Renal cortex interstitium (tissue), 11 donors: ENCODE data around the gene GRID1. TPM values are rescaled to one million over a fixed set of nuclear protein-coding genes. Genes with fewer than 3 reads are reported as not detected.

ENCODE experiments used
- DNase-seq, 11 donors: peaks; one replicate each; pipeline ENCODE4 v3.0.0-alpha.2; 2013; ENCODE audit warnings: low read depth in 9 of 11, low spot score in 4 of 11; ENCODE audit errors: extremely low read depth in 1 of 11
- polyA plus RNA-seq, 3 donors: library from polyadenylated mRNA; unstranded; fragments of 120-200 nt; gene quantifications; one replicate each; pipeline ENCODE4 v1.2.1, GENCODE V29; 2013; ENCODE audit not compliant: insufficient read length in 3 of 3

GRID1 gene
- polyA plus RNA-seq, 3 donors, result 1.6 to 1.8 (median 1.6) TPM

DNA sequence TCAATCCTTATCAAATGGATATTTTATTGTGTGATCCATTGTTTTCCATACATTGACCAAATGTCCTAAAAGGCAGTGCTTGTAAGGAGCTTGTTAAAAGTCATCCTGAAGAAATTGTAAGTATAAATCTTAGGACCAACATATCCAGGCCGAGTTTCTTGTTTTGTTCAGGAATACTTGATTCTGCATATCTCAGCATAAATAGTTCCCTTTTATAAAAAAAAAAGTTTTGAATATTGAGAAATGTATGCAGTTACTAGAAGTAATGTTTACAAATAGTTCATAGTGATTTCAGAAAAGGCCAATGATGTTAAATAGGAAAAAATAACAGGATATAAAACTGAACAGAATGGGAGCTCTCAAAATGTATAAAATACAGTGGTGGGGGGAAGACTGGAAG is 6.6 kb downstream of the GRID1 start:
- DNase-seq, result no peak

DNA sequence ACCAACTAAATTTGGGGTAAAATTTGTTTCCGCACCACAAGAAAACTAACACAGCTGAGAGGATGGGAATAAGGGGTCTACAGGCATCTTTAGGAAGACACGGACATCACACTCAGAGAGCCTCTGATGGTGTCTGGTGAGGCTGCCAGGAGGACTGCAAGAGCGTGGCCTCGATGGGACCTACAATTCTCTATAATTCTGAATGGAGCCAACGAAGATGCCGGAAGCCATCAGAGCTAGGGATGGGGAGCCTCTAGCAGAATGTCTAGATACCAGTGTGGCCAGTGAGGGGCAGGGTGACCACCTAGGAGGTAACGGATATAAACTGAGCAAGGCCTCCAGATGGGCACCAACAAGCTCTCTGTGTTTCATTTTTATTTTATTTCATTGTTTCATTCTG is 7.5 kb downstream of the GRID1 start:
- DNase-seq, result no peak

DNA sequence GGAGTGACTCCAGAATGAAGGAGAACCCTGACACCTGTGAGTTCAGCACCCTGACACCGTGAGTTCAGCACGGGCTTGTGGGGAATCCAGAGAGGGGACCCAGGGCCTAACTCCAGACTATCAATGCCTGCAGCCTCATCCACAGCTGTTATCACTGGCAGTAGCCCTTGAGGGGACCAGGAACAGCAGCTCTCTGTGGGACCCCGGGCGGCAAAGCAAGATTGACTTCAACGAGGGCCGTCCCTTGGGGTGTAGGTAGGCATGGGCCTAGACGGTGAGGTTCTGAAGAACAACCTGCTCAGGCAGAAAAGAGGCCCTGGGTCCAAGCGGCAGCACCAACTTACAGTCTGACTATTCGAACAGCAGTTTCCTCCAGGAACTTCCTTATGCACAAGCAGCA is 8.9 kb downstream of the GRID1 start:
- no peak for DNase-seq

DNA sequence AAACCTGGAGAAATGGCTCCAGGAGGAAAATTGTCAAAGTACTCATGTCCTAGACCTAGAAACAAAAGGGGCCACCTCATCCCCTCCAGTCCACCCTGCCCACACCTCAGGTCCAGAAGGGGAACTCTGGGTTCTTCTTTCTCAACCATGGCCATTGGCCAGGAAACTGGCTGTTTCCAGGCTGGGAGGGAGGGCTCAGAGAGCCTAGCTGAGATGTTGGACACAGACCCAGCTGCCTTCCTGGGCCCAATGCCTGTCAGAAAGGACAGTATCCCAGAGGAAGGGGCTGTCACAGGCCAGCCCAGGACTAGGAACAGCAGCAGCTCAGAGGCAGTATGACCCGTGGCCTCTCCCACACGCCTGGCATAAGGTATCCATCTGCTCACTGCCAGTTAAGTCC is 9.6 kb downstream of the GRID1 start:
- DNase-seq, result no peak

DNA sequence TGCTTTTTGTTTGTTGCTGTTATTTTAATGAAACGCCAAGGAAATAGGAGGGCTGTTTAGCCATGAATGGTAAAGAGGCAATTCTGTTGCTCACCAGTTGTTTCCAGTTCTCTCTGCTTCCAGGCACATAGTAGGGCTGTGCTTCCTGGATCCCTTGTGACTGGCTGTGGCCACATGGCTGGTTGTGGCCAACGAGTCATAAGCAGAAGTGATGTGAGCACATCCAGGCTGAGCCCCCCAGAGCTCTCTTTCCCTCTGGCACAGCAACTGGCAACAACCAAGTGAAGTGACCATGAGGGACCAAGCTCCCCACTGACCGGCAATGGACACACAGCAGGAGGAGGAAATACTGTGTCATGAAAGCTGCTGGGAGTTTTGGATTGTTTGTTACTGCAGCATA is 10.3 kb downstream of the GRID1 start:
- no peak for DNase-seq

DNA sequence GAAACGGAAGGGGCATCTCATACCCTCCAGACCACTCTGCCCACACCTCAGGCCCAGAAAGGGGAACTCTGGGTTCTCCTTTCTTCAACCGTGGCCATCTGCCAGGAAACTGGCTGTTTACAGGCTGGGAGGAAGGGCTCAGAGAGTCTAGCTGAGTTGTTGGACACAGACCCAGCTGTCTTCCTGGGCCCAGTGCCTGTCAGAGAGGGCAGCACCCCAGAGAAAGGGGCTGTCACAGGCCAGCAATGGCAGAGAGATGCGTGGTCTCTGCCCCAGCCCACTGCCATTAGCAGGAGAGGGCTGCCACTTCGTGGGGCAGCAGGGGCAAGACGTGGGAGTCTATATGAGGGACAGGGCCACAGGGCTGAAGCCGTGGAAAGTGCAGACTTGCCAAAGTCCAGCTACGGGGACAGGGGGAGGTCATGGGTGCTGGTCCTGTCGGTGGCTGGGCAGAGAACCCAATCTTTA is 11.0 kb downstream of the GRID1 start:
- DNase-seq, result no peak

DNA sequence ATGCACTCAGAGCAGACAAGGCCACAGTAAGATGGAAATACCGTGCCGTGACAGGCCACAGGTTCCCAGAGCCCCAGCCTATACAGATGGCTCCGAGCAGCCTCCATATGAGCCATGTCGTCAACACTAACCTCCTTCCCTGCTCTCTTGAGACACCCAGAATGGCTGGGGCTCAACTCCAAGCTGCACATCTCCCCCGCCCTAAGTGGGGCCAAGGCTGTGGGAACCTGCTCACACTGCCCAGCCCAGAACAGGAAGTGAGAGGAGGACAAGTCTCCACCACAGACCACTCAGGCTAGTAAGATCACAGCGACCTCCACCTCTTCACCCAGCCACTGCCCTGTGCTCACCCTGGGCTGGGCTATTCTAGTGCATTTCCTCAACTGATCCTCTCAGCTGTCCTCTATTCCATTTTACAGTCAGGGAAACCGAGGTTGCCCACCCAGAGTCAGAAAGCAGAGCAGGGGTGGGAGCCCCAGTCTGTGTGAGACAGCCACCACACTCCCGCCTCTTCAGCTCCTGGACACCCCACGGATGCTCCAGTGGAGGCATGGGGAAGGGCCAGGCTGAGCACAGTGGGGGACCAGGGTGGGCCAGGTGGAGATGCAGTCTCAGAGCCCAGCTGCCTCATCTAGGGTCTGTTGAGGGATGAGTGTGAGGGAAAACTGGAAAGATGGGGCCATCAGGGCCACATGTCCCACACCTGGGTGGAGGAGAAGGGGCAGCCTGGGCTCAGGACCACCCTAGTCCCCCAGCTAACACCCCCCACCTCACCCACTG is 11.6 kb downstream of the GRID1 start:
- DNase-seq, result no peak

DNA sequence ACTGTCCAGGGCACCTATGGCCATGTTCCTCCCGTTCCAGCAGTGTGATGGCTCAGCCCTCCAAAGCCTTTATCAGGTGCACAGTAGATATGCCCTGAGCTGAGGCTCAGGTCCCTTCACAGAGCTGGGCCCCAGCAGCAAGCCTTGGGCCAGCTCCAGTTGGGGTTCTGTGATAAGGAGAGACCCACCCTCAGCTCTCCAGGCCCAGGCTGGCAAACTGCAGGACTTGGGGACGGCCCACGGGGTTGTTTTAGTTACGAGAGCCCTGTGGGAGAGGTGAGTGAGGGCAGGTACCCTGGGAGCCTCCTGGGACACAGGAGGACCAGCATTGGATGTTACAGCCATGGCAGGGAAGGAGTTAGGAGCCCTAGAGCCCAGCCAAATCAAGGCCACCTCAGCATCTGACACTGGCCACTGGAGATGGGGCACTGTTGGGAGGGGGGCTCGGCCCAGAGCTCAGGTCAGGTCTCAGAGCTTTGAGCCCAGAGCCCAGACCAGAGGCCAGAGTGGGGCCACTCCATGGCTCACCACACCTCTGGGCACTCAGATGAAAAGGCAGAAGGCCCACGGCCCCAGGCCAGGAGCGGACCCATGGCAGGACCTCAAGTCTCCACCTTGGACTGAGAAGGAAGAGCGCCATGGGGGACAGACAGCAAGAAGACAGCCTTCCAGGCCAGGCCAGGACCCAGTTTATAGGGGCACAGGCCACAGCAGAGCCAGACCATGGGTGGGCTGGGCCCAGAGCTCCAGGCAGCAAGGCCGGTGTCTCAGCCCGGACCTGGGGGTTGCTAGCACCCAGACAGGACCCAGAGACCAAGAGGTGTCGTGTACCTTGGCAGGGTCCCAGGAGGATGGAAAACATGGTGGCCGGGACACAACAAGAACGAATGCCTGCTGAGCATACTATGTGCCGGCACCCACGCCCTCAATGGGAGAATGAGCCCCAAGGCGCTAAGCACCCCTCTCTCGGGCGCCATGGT is 12.8 kb downstream of the GRID1 start:
- no peak for DNase-seq

DNA sequence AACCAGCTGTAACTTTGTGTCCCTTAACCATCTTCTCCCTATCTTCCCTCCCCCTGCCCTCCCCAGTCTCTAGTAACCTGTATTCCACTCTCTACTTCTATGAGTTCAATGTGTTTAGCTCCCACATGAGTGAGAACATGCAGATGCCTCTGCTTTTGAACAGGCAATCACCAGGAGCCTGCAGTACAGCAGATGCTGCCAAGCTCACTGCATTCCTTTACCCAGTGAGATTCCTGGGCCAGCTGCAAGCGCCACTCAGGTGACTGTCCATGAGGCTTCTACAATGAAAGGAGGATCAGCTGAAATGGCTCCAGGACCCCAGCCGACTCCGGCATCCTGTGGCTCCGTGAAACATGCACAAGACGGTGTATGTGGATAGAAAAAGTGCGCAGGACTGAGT is 15.7 kb downstream of the GRID1 start:
- DNase-seq, result no peak

DNA sequence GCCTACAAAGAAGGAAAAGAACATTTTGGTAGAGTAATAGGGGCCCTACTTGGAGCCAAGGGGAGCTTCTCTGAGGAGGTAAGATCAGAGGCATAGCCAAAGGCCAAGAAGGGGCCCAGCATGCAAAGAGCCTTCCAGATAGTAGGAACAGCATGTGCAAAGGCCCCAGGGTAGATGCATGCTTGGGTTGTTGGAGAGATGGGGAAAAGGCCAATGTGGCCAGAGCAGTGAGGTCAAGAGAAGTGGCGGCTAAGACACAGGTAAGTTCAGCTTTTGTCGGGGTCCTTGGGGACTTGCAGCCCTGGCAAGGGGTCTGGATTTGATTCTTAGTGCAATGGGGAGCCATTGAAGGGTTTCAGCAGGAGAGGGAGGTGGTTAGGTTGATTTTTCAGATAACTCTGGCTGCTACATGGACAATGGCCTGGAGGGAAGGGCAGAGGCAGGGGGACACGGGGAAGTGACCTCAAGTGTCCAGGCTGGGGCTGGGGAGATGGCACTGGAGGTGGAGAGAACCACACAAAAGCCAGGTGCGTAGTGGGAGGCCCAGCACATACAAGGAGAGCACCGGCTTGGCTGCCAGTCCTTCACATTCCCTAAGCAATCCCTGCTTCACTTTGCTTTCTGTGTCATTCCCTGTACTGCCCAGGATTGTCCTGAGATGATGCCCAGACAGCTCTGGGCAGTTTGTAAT is 16.5 kb downstream of the GRID1 start:
- no peak for DNase-seq

DNA sequence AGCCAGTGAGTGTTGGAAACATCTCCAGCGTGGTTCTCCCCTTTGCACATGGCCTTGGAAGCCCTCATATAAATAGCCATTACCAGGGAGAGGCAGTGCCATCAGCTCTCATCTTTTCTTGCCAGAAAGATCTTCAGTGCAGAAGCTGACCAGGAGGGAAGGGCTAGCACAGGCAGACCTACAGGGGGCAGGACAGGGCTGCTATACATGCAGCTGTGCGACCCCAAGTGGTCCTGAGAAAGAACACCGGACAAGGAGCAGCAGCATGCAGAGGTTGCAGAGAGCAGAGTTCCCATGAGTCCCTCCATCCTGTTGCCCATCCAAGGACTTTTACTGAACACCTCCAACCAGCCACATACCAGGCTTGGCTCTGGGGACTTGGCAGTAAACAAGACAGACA is 17.1 kb downstream of the GRID1 start:
- DNase-seq, result no peak

DNA sequence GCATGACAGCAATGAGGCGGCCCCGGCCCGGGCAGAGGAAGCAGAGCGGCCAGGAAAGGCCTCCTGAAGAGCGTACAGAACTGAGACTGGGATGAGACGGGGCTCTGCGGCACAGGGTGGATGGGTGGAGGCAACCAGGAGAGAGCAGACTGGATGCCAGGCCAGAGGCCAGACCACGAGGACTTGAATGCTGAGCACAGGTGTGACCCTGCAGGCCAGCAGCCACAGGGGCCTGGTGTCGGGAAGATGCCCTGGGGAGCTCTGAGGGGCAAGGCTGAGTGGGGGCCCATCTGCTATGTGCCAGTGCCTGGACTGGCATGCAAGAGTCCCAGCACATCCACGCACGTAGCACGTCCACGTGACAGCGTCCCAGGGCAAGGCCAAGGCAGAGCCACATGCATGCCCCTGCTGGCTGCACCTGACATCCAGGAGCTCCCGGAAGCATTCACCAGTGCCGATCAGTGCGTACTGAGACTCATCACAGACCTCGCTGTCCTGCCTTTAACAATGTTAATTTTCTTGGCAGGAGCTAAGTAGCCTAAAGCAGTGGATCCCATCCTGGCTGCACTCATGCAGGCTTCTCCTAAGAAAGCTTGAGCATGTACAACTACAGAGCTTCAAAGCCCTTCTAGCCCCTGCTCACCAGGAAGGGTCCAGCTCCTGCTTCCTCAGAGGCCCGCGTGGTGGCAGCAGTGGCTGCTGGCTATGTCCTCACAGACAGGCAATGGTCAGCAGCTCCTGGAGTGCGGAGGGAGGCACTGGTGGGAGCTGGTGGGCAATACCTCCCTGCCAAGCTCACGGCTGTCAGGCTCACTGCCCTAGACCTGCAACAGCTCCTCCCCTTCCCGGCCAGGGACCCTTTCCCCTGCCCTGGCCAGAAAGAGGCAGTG is 18.0 kb downstream of the GRID1 start:
- no peak for DNase-seq

DNA sequence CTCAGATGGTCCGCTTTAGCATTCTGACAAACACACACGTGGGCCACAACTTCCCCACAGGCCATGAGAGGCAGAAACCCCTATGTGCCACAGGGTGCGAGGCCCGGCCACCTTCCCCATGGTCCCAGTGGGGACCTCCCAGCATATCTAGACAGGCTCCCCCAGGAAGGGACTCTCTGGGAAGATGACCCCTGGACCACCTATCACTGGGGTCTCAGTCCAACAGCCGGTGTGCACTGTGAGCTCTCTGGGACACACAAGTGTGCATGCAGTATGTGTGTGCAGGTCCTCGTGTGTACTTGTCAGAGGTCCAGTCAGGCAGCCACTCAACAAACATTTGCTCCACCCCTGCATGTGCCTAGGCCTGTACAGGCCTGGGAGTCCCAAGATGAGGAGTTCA is 18.7 kb downstream of the GRID1 start:
- no peak for DNase-seq

DNA sequence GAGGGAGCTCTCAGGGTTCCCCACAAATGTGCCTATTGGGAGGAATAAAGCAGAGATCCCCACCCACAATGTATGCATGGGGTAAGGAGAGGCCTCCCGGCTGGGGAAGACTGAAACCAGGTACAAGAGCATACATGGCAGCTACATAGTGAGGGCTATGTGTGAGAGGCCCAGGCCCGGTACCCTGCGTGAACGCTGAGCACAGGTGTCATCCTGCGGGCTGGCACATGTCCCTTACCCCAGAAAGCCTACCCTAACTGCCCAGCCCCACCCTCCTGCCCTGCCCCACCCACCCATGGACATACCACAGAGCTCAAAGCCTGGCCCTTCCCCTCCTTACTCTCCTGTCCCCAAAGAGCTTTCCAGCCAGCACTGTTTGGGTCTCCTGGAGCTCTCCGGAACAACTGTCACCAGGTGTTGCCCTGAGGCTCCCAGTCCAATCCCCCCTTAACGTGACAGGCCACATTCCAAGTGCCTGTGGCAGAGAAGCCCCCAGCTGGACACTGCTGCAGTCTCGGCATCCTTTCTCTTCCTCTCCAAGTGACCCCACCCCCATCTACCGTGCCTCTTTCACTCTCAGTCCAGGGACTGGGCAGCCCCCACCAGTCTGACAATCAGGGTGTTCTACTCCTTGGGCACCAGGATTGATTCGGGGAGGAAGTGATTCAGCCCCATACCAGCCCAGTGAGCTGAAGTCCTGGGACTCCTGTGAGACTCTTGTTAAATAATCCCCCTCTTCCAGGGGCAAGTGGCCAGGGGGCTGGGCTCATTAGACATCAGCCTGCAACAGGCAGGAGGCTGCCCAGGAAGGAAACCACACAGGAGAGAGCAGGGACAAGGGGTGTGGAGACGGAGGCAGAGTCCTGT is 19.6 kb downstream of the GRID1 start:
- no peak for DNase-seq

DNA sequence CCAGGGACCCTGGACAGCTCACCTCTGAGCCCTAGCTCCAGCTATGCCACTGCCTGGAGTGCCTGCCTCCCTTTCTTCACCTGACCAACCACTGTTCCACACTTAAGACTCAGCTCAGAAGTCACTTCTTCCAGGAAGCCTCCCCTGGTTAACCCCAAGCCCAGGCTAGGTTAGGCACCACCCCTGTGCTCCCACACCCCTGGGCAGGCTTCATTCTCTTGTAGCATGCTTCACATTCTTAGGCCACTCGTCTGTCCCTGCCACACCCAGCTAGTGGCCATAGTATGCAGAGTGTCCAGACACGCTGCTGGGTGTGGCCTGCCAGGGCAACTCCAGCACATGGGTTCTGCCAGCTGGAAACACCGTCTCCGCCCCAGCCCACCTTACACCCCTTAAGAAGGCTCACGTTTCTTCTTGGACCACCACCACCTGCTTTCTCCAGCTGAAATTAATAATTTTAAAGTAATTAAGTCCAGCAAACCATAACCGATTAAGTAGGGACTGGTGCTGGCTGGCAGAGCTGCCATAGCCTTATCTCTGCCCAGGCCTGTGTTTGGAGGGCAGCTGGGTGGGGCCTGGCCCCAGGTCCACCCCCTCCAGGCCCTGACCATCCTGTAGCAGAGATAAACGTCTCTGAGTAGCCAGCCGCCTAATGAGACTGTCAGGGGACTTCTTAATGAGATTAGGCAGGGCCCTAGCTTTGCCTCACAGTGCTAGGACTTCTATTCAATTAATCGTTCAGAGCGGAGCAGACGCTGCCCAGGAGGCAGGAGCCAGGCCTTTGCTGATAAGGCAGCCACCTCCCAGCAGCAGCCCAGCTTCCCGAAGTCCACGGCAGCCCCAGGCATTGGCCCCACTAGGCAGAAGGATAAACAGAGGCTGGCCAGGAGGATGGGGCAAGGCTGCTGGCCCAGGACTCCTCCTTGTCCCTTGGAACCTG is 20.5 kb downstream of the GRID1 start:
- DNase-seq, result no peak

DNA sequence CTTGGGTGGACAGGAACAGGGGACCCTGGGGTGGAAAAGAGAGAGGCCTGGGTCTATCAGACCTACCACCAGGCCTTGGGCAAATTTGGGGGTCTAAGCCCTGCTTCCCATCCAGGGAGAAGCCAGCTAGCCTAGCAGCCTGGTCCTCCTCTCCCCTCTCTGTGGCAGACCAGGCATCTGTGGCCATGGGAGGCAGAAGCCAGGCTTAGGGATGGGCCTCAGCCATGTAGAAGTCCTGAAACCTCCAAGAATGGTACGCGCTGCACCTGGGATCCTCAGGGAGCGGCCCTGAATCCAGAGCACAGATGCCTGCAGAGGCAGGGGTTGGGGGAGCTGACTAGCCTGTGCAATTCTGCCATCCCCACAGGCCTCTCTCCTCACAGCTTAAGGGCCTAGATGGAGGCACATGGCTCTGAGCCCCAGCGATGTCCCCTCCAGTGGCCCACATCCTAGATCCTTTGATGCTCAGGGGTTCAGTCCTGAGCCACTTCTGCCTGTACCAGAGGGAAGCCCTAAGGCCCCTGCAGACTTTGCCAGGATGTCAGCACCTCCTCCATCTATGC is 21.2 kb downstream of the GRID1 start:
- no peak for DNase-seq
